T-helper 1 cell treated with Interleukin-12 subunit alpha and Interleukin-12 subunit beta and Interleukin-4 antibody, amounts not matched to agents 30 ng/mL and 1 ng/mL, for 36 hours (primary cell): ENCODE results near the gene MEA1. TPM values are rescaled to one million over a fixed set of nuclear protein-coding genes. Genes with fewer than 3 reads are reported as not detected.
"Not testable (repeated sequence)": the region's sequence is repeated elsewhere in the genome, so short reads cannot be mapped to it uniquely, and the experiment has no call there.

ENCODE experiments used
- intact Hi-C: fragments of 100-400 bp; cut with micrococcal nuclease; formaldehyde crosslinking; loops from one replicate; pipeline ENCODE4 v1.15.1; 2024
- total RNA-seq: library from RNA; stranded (reverse); gene quantifications from 2 replicates; pipeline ENCODE4 v1.2.3, GENCODE V29; 2022

Gene MEA1
- total RNA-seq, 1 donor from 2014 or later = 56.0 TPM

DNA sequence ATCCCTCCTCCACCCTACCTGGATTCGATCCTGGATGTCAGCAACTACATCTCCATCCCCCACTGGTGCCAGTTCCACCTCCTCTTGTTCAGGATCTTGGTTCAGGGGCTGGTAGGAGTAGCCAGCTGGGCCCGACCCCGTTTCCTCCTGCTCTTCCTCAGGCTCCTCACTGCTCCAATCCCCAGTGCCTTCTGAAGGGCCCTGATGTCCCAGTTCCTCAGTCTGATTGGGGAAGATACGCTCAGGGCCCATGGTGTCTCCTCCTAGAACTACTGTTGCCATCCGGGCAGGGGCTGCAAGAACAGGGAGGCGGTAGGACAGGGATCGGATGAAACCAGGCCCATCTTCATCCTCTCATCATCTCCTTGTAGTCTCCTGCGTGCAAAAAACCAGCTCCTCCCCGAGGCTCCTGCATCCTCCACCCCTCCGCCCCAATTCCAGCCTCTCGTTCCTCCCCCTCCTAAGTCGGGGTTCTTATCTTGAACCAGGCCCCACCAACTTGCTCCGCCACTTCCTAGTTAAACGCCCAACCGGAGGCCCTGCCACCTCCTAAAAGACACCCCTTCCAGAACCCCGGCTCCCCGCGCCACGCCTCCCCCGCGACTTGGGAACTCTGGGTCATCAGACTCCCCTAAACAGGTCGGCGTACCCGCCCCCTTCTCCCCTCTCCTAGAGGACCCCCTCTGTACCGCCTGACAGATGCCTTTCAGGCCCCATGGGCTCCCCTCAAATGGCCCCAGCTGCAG, 476 bp downstream of the MEA1 start:
- intact Hi-C loops = loop anchor here (1.0 to 5.0 kb wide), 3 partner anchors 8 to 796 kb away; partner anchors contain the start of genes MRPS10 and RRP36

DNA sequence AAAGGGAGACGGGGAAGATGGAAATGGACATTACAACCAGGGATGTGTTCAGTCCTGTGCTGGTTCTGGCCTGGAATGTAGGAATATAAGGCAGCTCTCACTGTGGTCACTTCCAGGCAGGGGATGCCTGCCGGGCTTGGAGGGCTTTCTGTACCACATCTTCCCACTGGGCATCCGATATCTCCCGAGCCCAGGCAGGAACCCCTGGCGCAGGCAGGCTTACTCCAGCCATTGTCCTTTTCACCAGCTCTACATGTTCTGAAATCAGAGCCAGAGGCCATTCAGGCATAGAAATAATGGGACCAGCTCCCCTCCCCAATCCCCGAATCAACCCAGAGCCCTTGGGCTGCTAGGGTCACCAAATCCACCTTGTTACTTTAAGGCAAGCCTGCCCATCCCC, 1.4 kb downstream of the MEA1 start:
- intact Hi-C loops = loop anchor here (5.0 kb wide), 1 partner anchor 795 kb away; the partner anchor contains the start of gene MRPS10

DNA sequence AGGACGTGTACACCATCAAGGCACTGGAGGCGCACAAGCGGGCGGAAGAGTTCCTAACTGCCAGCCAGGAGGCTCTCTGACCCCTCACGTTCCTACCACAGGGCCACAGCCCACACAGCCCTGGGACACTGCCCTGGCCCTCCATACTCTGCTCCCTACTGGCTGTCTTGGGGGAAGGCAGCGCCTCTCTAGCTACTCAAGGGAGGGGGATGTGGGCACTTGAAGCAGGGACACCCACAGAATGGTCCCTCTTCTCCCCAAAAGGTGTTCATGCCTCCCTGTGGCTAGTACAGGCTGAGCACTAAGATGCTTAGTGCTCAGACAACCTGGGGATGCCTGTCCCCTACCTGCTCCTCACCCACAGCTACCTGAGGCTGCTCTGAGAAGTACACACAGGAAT, 2.5 kb downstream of the MEA1 start:
- intact Hi-C loops = loop anchor here (5.0 kb wide), 1 partner anchor 794 kb away; the partner anchor contains the start of gene MRPS10

DNA sequence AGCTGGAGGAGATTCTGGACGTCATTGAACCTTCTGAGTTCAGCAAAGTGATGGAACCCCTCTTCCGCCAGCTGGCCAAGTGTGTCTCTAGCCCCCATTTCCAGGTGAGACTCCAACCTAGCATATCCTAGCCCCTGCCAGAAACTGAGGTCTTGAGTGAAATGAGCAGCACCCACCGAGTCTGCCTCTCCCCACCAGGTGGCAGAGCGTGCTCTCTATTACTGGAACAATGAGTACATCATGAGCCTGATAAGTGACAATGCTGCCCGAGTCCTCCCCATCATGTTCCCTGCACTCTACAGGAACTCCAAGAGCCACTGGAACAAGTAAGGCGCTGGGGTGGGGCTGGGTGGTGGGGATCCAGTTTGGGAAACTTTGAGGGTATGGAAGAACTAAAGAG, 4.6 kb downstream of the MEA1 start:
- intact Hi-C loops = loop anchor here (1.0 kb wide), 2 partner anchors 108 to 134 kb away; no protein-coding TSS in a partner anchor

DNA sequence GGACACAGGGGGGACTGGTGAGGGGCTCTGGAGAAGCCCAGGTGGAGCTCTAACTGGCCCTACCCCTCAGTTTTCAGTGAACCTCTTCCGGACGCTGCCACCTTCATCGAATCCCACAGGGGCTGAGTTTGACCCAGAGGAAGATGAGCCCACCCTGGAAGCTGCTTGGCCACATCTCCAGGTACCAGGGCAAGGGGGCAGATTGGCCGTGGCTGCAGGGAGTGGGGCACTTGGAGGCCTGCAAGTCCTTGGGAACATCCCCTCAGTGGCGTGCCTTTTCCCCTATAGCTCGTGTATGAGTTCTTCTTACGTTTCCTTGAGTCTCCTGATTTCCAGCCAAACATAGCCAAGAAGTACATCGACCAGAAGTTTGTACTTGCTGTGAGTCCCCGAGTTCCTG, 6.6 kb downstream of the MEA1 start:
- intact Hi-C loops = no loop called here

DNA sequence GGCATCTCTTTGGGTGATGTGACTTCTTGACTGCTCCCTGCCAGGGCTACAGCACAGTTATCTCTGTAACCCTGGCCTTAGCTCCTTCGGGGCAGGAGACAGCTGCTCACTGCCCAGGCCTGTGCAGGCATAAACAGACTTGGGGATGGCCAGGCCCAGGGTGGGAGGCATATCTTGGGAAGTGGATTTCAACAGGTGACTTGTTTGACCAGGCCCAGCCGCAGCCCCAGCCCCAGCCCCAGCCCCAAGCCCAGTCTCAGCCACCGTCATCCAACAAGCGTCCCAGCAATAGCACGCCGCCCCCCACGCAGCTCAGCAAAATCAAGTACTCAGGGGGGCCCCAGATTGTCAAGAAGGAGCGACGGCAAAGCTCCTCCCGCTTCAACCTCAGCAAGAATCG, 7.5 kb downstream of the MEA1 start:
- intact Hi-C loops = no loop called here

DNA sequence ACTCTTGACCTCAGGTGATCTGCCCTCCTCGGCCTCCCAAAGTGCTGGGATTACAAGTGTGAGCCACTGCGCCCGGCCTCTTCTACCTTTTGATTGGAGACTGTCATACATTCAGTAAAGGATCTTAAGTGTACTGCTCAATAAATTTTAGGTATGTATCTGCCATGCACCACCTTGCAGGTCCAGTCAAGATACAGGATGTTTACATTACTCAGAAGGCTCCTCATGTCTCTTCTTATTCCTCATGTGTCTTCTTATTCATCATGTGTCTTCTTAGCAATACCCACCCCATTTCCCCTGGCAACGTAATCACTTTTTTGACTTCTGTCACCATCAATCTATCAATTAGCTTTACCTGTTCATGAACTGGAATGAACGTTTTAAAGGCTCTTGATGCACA, 7.9 kb downstream of the MEA1 start:
- intact Hi-C loops = no loop called here

DNA sequence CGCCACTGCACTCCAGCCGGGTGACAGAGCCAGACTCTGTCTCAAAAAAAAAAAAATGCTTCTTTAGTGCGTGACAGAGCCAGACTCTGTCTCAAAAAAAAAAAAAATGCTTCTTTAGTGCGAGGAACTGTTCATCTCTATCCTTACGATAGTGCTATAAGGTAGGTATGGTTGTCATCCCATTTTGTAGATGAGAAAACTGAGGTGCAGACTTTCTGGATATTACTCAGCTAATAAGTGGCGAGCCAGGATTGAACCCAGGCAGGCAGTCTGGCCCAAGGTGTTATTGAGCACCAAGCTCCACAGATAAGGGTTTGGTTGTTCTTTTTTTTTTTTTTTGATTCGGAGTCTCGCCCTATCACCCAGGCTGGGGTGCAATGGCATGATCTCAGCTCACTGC, 11.9 kb downstream of the MEA1 start:
- intact Hi-C loops = no loop called here

DNA sequence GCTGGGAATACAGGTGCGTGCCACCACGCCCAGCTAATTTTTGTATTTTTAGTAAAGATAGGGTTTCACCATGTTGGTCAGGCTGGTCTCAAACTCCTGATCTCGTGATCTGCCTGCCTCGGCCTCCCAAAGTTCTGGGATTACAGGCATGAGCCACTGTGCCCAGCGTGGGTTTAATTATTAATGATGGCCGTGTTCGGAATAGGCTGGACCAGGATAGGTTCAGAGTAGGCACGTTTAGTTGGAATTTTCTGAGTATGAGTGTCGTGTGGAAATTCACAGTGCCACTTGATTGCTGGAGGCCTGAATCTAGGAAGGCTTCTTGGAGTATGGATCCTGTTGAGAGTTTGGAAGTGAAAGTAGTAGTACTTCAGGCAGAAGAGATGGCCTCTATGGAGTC, 15.5 kb downstream of the MEA1 start:
- intact Hi-C loops = not testable (repeated sequence)

DNA sequence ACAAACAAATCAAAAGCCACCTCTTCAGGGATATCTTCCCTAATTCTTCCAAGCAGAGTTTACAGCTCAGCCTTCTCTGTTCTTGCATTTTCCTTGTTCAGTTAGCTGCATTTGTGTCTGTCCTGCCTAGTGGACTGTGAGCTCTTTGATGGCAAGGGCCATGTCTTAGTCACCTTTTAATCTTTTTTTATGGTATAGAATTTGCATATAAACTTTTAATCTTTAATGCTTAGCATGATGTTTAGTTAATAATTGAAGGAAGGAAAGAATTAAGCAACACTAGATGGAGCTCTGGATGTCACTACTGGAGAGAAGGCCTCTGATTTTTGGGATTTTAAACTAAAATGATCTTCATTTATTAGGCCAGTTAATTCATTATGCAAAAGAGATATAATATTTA, 17.2 kb downstream of the MEA1 start:
- intact Hi-C loops = no loop called here

DNA sequence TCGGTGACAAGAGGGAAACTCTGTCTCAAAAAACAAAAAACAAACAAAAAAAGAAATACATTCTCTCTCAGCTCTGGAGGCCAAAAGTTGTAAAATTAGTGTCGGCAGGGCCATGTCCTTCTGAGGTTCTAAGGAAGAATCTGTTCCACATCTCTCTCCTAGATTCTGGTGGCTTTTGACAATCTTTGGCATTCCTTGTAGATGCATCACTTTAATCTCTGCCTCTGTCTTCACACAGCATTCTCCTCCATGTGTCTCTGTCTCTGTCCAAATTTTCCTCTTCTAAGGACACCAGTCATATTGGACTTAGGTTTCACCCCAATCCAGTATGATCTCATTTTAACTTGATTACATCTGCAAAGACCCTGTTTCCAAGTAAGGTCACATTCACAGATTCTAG, 20.3 kb downstream of the MEA1 start:
- intact Hi-C loops = no loop called here

DNA sequence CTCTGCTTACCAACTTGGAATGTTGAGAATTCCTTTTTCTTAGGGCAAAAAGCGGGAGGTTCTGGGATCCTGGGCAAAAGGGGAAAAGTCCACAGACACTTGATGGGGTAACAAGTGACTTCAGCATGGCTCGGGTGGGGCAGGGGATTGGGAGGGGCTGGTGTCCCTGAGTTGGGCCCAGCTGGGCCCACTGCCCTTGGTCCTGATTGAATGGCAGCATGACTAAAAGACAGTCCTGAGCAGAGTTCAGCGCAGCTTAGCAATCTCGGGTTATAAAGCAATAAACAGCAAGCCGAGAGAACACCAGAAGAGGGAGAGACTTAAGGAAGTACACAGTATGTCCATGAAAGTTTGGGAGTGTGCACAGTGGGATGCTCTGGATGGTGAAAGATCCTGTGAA, 23.8 kb downstream of the MEA1 start:
- intact Hi-C loops = no loop called here

DNA sequence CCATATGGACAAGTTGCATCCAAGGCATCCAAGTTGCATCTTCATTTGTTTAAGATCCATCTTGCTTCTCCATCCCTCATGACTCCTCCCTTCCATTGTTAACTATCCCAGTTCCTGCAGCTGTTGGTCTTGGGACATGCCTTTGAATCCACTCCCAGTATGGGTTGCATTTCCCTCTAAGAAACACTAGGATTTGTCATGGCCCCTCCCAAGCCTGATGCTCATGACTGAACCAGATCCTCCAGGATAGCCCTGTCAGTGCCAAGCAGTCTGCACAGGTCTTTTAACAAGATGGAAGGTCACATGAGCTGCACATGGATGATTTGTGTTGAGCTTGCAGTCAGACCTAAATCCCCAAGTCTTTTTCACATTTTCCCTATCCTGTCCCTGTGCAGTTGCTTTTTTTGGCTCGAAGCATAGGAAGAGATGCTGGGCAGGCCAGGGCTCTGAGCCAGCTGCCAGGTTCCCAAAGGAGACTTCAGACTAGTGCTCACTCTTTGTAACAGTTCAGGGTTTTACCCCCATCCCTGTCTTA, 25.2 kb downstream of the MEA1 start:
- intact Hi-C loops = no loop called here

DNA sequence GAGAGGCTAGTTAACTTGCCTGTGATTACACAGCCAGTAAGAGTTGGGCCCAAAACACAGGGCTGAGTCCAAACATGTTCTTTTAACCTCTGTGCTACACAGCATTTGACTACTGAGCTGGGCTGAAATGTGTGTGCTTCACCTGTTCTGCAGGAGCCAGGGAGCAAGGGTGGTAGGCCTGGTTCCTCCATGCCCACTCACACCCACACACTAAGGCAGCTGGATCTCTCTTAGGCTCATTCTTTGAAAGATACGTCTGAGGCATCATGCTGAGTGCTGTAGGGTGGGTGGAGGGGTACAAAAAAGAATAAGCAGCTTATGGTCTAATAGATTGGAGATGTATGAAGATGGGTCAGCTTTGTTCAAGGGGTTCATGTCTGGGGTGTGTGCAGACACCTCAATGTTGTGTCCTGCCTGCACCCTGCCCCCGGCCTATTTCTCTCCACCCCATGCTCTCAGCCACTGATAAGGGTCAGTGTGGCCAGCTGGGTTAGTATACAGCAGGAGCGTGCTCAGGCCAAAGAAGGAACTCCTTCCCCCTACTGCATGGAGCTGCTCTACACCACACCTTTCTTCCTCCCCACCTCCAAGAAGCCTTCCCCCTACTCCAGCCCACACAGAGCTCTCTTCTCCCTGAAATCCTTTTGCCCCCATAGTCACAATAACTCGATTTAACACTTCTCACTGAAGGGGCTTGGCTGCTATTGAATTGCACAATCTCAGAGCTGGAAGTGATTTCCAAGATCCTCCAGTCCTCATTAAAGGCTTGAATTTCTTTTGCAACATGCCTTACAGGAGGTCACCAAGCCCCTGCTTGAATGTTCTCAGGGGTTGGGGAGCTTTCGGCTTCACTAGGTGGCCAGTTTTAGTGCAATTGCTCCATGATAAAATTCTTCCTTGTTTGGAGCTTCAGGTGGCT, 26.0 kb downstream of the MEA1 start:
- intact Hi-C loops = no loop called here

DNA sequence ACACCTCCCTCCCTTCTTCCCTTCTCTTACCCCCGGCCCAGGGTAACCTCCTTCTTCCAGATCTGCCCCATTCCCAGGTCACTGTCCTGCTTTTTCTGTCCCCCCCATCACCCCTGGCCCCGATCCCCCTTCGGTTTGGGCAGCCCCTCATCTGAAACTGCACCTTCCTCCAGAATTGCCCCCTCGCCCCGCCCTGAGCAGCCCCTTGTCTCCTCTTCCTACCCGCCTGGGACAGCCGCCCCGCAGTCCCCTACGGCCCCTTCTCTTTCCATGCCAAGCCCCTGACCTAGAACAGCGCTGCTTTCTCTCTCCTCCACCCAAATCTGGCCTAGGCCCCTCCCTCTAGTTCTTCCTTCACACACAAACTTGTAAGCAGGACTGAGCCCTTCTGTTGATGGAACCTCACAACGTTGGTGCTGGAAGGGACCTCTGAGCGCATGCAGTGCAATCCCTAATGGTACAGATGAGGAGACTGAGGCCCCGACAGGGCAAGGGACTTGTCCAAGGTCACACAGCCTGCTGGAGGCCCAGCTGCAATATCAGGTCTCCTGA, 28.7 kb downstream of the MEA1 start:
- intact Hi-C loops = loop anchor here (1.0 to 5.0 kb wide), 12 partner anchors 29 to 532 kb away; partner anchors contain the start of genes ABCC10, CNPY3, CUL7 and KLC4

DNA sequence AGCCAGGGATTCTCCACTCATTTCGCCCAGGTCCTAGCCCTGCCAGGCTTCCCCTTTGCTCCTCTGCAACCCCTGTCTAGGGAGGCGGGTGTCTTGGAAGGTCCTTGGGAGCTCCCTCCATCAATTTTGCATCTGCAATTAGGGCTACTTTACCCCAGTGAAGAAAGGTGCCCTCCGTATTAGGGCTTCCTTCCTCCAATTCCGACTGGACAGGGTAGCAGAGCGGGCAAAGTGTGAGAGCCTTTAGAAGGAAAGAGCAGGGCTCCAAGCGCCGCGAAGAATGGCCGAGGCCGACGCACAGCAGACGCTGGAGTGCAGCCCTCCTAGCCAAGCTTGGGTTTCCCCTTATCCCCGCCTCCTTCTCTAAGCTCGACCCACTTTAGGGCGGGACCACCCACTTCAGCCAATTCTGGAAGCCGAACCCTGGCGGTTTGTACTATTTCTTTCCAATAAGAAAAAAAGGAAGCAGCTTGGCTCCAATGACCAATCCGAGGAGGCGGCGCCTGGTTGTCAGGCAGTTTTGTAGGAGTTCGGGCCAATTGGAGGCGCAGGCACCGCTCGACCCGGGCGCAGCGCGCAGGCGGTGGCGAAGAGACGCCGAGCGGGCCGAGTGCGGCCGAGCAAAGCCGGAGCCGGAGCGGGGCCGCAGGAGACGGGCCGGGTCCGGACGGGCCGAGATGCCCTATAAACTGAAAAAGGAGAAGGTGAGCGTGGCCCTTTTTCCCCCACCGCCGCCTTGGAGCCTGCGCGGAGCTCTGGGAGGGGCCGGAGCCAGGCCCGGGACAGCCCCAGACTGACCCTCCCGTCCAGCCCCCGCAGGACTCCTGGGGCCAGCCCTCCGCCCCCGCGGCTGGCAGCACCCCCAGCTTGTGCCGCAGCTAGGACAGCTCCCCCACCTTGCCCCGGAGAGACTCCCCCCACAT, 29.5 kb downstream of the MEA1 start, which contains the start of gene PPP2R5D:
Gene PPP2R5D, plus strand, starts transcription at position 570 of the 923 bp plus-strand sequence. Its CDS starts 108 bp downstream, at position 678.
- intact Hi-C loops = loop anchor here (1.0 to 5.0 kb wide), 12 partner anchors 30 to 533 kb away; partner anchors contain the start of genes ABCC10, CNPY3, CUL7 and KLC4

DNA sequence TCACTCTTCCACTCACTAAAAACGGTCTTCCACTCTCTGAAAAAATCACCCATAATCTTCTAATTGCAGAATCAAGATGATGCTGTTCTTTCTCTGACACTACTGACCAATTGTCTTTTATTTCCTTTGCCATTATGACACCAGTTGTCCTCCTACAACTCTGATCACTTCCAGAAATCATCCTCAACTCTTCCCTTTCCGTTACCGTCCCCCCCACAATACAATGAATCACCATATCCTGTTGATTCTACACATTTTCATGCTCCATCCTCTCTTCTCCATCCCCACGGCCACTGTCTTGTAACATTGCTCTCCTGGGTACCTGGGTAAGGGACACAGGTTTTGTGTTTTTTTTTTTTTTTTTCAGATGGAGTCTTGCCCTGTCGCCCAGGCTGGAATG, 31.9 kb downstream of the MEA1 start:
- intact Hi-C loops = loop anchor here (5.0 kb wide), 1 partner anchor 420 kb away; the partner anchor contains the start of gene UBR2

DNA sequence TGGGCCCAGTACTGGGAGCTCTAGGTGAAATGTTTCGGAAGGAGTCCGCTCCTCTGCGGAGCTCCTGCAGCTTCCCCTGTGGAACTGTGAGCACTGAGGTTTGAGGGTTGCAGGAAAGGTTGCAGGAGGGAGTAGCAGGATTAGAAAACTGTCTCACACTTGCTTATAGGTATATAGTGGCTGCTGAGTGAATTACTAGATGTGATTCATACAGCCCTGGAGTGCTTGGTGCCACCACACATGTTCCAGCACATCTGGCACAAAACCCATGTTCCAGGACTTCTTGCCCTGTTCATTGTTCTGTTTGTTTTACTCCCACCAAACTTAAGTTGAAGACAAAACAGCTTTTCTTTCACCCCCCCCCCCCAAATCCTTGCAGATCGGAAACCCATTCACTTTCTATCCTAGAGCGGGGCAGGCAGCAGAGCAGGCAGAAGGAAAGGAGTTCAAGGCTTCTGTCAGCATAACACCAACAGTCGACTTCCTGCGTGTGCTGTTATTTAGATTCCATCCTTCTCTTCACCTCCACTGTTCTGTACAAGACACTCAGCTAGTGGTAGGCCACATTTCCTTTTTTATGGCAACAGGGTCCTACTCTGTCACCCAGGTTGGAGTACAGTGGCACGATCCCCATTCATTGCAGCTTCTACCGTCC, 34.1 kb downstream of the MEA1 start:
- intact Hi-C loops = loop anchor here (1.0 to 5.0 kb wide), 11 partner anchors 35 to 592 kb away; partner anchors contain the start of genes BICRAL, CNPY3, CUL7 and DNPH1

DNA sequence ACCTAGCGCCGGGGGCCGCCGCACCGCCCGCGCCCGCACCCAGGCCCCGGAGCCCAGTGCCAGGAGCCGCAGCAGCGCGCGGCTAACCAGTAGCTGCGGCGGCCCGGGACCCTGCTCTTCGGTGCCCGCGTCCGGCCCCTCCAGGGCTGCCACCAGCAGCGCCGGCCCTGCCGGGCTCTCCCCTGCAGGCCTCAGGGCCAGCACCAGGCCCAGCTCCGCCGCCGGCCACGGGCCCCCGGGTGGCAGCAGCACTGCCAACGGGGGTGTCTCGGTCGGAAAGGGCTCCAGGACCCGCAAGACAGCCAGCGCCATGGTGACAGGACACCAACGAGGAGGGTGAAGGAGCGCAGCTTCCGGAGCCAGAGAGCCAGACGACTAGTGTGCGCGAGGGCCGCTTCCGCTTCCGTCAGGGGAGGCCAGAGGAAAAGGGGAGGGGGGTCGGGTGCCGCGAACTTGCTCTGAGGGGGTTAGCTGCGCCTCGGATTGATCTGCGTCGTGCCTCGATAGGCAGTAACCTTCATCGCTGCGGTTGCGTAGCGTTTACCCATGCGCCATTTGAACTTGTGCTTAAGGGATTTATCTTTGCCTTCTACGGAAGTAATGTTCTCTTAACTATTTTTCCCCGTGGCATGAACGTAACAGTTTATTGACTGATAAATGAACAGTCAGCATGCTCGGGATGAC, 34.8 kb downstream of the MEA1 start, which contains the start of gene PEX6:
Gene PEX6, minus strand, starts transcription at position 343 of the 684 bp plus-strand sequence. Its CDS starts 31 bp downstream, at position 312.
- intact Hi-C loops = loop anchor here (1.0 to 5.0 kb wide), 10 partner anchors 35 to 592 kb away; partner anchors contain the start of genes BICRAL, CNPY3, CUL7 and DNPH1
